Endometrial microvascular endothelial cells (primary cell): ENCODE data around the gene MINDY1. TPM values are rescaled to one million over a fixed set of nuclear protein-coding genes. Genes with fewer than 3 reads are reported as not detected.

Source experiments
- in situ Hi-C: cut with HindIII; loops from 2 replicates; pipeline ENCODE4 v1.10.0; 2017; ENCODE audit warnings: low sequenced_read_pairs, low pct_unique_long_range_greater_than_20kb; ENCODE audit errors: inconsistent ontology term
- total RNA-seq: library from RNA; depleted of rRNA; stranded (reverse); fragments of >200 nt; gene quantifications from one replicate; pipeline ENCODE4 v1.2.3, GENCODE V29; 2015; ENCODE audit errors: inconsistent ontology term

Gene MINDY1
- total RNA-seq, 1 donor from 2014 or later, result 9.4 TPM

- in situ Hi-C loops, result no loop called here
Observed at GRCh38 chr1:151013518-151013917, 6.8 kb upstream of the MINDY1 start.

DNA sequence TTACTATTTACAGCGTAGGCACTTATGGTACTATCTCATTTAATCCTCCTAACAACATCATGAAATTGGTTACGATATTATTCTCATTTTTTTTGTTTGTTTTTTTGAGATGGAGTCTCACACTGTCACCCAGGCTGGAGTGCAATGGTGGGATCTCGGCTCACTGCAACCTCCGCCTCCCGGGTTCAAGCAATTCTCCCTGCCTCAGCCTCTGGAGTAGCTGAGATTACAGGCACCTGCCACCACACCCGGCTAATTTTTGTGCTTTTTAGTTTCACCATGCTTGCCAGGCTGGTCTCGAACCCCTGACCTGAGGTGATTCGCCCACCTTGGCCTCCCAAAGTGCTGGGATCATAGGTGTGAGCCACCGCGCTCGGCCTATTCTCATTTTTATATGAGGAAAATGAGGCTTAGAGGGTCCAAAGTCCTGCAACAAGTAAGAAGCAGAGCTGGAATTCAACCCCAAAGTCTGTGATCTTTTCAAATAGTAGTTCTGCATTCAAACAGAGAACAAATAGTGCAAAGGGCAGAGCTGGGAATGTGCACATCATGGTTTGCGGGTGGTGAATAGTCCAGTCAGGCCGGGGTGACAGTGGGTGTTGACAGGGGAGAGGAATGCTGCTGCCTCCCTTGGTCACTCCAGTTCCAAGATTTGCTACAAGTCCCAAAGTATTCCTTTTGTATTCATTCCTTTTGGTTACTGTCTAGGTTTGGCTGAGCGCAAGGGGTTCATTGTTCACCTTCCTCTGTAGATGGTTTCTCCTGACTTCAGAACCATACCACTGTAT lies 6.2 kb upstream of the MINDY1 start:
- in situ Hi-C loops, result no loop called here

- in situ Hi-C loops, result no loop called here
Observed at GRCh38 chr1:151011154-151011850, 4.6 kb upstream of the MINDY1 start.

- in situ Hi-C loops, result no loop called here
Observed at GRCh38 chr1:151010346-151010726, 3.6 kb upstream of the MINDY1 start.

DNA sequence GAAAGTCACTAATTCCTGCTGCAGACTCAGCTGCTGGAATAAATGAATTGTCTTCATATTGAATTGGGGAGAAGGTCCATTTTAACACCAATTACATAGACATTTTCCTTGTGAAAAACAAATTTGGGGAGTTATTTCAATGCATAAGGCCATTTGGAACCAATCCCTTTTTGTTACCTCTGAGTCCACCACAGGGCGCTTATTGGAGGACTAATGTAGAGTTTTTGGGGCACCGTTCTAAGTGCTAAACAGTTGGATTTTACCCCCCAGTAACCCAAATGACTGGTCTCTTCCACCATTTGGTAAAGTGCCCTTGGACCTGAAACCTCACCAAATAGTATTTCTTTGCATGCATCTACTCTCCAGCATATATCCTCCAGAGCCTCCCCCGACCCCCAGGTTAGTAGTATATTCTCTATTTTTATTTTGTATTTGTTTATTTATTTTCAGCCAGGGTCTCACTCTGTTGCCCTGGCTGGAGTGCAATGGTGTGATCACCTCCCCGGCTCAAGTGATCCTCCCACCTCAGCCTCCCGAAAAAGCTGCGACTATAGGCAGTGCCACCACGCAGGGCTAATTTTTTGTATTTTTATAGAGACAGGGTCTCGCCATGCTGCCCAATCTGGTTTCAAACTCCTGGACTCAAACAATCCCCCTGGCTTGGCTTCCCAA lies 3.1 kb upstream of the MINDY1 start:
- in situ Hi-C loops, result no loop called here

DNA sequence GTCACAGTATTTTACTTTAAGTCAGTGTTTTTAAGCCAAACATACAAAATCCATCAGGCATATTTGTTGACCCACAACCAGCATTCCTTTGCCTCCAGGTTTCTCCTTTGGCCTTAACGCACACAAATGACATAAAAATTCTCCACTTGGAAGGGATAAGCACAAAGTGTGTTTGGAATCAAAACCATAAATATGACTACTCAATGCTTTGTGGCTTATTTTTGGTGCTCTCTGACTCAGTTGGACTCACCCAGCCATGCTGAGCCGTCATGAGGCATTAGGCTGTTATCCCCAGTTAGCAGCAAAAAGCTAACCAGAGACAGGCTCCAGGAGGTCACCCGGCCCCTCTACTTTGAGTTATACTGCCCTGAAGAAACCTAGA lies 2.5 kb upstream of the MINDY1 start:
- in situ Hi-C loops, result no loop called here

DNA sequence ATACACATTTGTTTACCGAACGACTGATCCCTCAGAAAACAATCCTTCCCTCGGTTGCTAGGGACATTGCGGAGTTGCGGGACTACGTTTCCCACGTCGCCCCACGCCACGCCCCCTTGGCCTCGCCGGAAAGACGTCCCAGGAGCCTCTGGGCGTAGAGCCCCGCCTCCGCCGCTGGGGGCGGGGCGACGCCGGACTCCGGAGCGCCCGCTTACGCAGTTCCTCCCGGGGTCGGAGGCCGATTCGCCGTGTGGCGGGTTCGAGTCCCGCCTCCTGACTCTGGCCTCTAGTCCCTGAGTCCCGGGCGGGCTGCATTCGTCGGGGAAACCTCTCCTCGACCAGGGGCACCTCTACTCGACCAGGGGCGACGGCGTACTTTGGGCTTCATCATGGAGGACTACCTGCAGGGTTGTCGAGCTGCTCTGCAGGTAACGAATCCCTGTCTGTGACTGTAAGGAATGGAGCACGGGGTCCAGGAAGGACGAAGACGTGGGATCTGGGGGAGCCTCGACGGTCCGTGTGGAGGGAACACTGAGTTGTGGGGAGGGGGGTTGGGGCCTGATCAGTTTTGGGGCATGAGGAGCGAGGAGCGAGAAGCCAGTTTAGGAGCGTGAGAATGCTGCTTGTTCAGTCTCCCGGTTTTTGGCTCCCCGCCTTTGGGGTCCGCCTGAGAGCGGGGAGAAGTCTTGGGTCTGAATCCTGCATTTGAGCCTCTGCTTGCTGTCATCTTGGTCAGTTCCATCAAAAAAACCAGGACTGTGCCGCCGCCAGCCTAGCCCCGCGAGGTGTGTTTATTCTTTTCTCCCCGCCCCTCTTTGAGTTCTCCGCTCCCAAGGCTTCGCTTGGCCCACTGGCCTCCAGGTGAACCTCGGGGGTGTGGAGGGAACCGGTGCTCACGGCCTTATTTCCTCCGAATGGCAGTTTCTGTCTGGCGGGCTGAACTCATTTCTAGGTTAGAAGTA lies 1.8 kb upstream of the MINDY1 start, which contains the start of gene PRUNE1:
Gene PRUNE1 (plus strand): TSS at position 206 of the 962 bp plus-strand sequence. CDS start 184 bp downstream, at position 390.
- in situ Hi-C loops, result no loop called here

- in situ Hi-C loops, result no loop called here
Observed at GRCh38 chr1:151007853-151008243, 1.1 kb upstream of the MINDY1 start.

DNA sequence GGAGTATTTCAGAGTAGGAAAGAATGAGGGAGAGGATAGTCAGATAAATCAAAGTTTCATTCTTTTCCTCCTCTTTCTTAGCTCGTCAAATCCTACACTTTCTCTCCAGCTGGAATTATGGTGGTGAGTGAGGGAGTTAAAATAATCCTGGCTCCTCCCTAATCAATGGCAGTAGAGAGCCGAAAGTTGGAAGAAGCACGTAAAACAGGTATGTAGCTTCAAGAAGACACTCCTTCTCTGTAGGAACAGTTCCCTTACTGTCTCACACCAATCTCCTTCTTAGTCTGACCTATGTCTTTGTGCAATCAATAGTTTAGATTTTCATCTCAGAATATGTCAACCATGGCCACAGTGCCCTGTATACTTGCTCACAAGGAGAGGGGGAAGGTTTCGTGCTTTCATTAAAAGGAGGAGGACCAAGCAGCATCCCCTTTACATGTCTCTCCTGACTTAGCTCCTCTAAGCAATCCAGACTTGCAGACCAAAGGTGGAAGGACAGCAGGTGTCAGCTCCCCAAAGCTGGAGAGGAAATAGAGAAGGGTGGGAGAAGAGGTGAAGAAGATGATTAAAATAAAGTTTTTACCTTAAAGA lies 878 bp downstream of the MINDY1 start:
- in situ Hi-C loops, result no loop called here

GRCh38 chr1:151003180-151003579 lies 3.5 kb downstream of the MINDY1 start:
- in situ Hi-C loops, result no loop called here

DNA sequence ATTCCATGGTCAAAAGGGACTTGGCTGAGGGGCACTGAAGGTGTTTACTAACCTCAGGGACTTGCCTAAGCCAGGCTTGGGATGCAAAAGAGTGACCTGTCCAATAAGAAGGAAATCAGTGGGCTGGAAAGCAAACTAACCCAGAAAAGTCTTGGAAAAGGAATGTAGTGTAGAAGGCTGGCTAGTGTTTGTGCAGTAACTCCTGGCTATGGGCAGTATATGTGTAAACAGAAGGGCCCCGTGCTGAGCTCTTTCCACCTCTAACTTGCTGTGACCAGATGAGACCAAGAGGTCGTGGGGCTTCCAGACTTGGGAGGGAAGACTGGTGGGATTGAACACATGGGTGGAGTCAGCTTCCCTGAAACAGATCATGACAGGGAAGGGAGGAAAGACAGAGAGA lies 4.1 kb downstream of the MINDY1 start:
- in situ Hi-C loops, result no loop called here

DNA sequence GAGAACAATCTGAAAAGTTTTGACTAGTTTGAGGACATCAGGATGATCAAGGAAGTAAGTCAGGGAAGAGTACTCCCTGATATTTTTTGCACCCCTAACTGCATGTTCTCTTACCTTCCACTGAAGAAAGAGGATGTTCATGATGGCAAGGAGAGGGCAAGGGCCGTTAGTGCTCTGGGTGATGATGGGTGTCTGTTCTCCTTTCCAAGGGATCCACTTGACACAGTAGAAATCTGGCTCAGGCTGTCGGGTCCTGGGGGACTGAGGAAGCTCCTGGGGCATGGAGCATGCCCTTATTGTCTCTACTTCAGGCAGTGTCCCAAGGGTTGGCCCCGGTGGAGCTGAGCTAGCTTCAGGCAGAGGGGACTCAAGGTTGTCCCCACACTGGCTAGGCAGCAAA lies 4.7 kb downstream of the MINDY1 start:
- in situ Hi-C loops, result no loop called here

GRCh38 chr1:151001602-151002001 lies 5.1 kb downstream of the MINDY1 start:
- in situ Hi-C loops, result no loop called here

GRCh38 chr1:151000408-151000807 lies 6.3 kb downstream of the MINDY1 start:
- in situ Hi-C loops, result no loop called here

DNA sequence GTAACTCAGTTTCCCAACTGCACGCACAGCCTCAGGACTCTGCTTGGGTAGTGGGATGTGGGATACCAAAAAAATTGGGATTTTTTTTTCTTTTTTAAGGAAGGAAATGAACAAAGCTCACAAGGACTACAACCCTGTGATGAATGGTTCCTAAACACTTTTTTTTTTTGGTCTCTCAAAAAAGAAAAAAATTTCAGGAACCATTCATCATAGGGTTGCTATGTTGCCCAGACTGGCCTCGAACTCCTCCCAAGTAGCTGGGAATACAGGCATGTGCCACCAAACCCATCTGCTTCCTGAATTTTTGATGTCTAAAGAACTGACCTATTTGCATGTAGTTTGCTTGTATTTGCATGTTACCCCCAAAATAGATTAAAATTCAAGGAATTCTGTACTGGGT lies 6.8 kb downstream of the MINDY1 start:
- in situ Hi-C loops, result no loop called here

DNA sequence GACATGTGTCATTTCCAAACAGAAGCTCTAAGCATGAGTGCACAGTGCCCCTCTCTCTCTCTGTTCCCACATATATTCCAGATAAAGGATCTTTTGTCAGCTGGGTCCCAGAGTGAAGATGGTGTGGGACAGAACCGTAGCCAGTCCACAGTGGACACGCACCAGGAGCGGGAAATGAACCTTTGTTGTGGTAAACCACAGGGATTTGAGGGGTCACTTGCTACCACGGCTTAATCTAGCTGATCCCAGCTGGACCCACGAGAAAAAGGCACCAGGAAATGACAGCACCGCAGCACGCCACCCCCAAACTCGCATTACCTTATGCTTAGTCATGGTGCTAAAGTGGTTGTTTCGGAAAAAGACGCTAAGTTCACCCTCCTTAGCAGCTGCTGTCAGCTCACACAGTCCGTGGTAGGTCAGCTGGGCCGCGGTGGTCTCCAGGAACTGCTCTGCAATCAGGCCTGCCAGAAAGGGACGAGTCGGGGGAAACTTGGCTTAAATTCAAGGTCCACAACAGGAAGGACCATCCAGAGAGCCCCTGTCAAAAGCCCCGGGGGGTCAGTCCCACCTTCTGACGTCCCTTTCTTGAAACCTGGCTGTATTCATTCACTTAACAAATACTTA lies 7.5 kb downstream of the MINDY1 start:
- in situ Hi-C loops, result no loop called here

DNA sequence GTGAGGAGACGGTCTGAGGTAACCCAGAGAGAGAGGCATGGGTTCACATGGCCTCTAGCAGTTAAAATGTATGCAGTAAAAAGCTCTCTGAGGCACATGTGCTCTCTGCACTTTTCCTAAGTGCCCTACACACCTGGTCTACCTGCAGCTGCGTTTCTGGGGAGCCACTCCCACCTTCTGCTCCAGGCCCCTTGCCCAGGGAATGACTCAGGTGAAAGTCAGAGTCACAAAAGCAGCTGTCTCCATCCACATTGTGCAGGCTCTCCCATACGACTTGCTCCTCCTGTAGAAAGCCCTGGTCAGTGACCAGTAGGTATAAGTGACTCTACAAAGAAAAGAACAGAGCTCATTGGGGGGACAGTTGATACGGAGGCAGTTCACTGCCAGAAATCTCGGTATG lies 8.8 kb downstream of the MINDY1 start:
- in situ Hi-C loops, result no loop called here
